ENCODE data around the gene CCPG1. TPM values are rescaled to one million over a fixed set of nuclear protein-coding genes. Genes with fewer than 3 reads are reported as not detected.

CCPG1 gene
- total RNA-seq, 1 donor from 2014 or later, result 44.5 TPM

DNA sequence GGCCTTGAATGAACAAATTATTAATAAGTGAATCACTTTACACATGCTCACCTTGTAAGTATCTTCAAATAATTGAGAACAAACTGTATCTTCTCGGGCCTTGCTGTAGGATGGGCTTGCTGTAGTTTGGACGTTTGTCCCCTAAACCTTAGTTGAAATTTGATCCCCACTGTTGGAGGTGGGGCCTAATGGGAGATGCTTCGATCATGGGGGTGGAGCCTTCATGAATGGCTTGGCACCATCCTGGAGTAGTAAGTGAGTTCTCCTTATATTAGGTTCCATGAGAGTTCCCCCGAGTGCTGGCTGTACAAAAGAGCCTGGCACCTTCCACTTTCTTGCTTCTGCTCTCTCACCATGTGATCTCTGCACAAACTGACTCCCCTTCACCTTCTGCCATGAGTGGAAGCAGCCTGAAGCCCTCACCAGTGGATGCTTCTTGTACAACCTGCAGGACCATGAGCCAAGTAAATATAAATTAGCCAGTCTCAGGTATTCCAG lies 59.8 kb downstream of the CCPG1 start:
- H3K4me3 ChIP-seq, result no peak overlapping the region
- no peaks in the 10 kb centered on the region for H3K27me3 ChIP-seq
- peaks cover 5% of the 10 kb centered on the region in 2 donors for H3K36me3 ChIP-seq
- intact Hi-C loops (cut with DNase I), result no loop called here
- H3K4me1 ChIP-seq, result peaks cover 5 to 11% of the 10 kb centered on the region in 2 donors
- no peak for DNase-seq (ENCODE audit: low spot score in 2 of 2)
- no peak for TF ChIP-seq CTCF (IDR thresholded peaks at IDR 0.05)
- no peaks in the 10 kb centered on the region for H3K9me3 ChIP-seq
- no peak overlapping the region for H3K27ac ChIP-seq

- no peak overlapping the region for H3K4me3 ChIP-seq
- intact Hi-C loops (cut with DNase I), result no loop called here
- H3K27ac ChIP-seq, result peak overlapping the region; percentile 65 to 73
- H3K9me3 ChIP-seq, result no peaks in the 10 kb centered on the region
- peak in 1 of 2 donors; percentile 64 for DNase-seq (ENCODE audit: low spot score in 2 of 2)
- peaks cover 0 to 8% of the 10 kb centered on the region in 2 donors for H3K36me3 ChIP-seq
- TF ChIP-seq CTCF (IDR thresholded peaks at IDR 0.05), result no peak
- no peaks in the 10 kb centered on the region for H3K27me3 ChIP-seq
- H3K4me1 ChIP-seq, result peaks cover 5 to 20% of the 10 kb centered on the region in 2 donors
These were observed 64.0 kb downstream of the CCPG1 start for GRCh38 chr15:55344206-55344605.

DNA sequence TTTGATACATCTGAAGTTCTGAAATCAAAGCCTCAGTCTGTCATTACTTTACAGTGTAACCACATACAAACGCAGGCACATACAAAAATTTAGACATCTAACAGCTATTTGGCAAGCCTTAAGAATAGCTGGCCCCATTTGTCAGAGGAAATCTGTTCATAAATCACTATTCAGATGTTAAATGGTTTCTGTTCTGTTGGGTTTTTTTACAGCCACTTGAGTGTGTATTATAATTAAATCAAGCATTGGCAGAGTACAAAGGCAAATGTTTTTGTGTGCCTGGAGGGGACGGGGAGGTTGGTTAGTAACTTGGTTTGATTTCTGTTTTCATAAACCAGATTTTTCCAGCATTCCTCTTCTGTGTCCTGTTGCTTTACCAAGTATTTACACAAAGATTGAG lies 65.0 kb downstream of the CCPG1 start:
- peak overlapping the region; percentile 65 to 73 for H3K27ac ChIP-seq
- H3K4me3 ChIP-seq, result no peak overlapping the region
- no peaks in the 10 kb centered on the region for H3K27me3 ChIP-seq
- peaks cover 5 to 24% of the 10 kb centered on the region in 2 donors for H3K4me1 ChIP-seq
- TF ChIP-seq CTCF (IDR thresholded peaks at IDR 0.05), result no peak
- no peaks in the 10 kb centered on the region for H3K9me3 ChIP-seq
- intact Hi-C loops (cut with DNase I), result no loop called here
- DNase-seq (ENCODE audit: low spot score in 2 of 2), result no peak
- H3K36me3 ChIP-seq, result peaks cover 0 to 4% of the 10 kb centered on the region in 2 donors

GRCh38 chr15:55337160-55337559 lies 71.0 kb downstream of the CCPG1 start:
- no peak for TF ChIP-seq CTCF (IDR thresholded peaks at IDR 0.05)
- Histone ChIP-seq H3K27me3 (no peaks in the 10 kb centered on the region), H3K4me3 (no peak overlapping the region), H3K9me3 (no peaks in the 10 kb centered on the region), H3K36me3 (peaks cover 0 to 19% of the 10 kb centered on the region in 2 donors), H3K4me1 (peaks cover 0 to 9% of the 10 kb centered on the region in 2 donors), H3K27ac (no peak overlapping the region)
- DNase-seq (ENCODE audit: low spot score in 2 of 2), result no peak
- intact Hi-C loops (cut with DNase I), result no loop called here

DNA sequence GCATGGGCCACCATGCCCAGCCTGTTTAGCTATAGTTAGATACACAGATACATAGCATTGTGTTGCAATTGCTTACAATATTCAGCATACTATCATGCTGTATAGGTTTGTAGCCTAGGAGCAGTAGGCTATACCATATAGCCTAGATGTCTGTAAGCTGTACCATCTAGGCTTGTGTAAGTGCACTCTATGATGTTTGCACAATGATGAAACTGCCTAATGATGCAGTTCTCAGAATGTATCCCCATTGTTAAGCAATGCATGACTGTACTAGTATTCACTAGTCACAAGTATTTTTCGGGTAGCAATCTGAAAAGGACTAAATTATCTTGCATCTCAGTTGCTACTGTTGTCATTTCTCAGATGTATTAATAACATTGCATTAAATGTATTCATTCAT lies 73.2 kb downstream of the CCPG1 start:
- no peak overlapping the region for H3K27ac ChIP-seq
- H3K27me3 ChIP-seq, result no peaks in the 10 kb centered on the region
- no peak overlapping the region for H3K4me3 ChIP-seq
- no peak for TF ChIP-seq CTCF (IDR thresholded peaks at IDR 0.05)
- no peaks in the 10 kb centered on the region for H3K9me3 ChIP-seq
- intact Hi-C loops (cut with DNase I), result no loop called here
- DNase-seq (ENCODE audit: low spot score in 2 of 2), result no peak
- peaks cover 8 to 32% of the 10 kb centered on the region in 2 donors for H3K36me3 ChIP-seq
- peaks cover 0 to 7% of the 10 kb centered on the region in 2 donors for H3K4me1 ChIP-seq

DNA sequence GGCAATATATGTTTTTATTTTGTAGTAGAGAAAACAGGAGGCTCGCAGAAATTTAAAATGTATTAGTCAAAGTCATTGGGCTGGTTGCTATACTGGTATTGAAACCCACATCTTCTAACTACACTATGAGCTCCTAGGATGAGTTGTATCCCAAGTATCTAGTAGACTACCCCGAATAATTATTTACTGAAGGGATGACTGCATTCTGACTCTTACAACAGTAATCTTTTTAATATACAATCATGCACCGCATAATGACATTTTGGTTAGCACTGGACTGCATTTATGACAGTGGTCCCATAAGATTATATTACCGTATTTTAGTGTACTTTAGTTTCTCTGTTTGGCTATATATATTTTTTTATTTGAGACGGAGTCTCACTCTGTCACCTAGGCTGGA lies 73.8 kb downstream of the CCPG1 start:
- no peak overlapping the region for H3K27ac ChIP-seq
- H3K36me3 ChIP-seq, result peaks cover 8 to 38% of the 10 kb centered on the region in 2 donors
- H3K27me3 ChIP-seq, result no peaks in the 10 kb centered on the region
- no peak overlapping the region for H3K4me3 ChIP-seq
- no peak for DNase-seq (ENCODE audit: low spot score in 2 of 2)
- intact Hi-C loops (cut with DNase I), result no loop called here
- no peak for TF ChIP-seq CTCF (IDR thresholded peaks at IDR 0.05)
- no peaks in the 10 kb centered on the region for H3K9me3 ChIP-seq
- peaks cover 0 to 4% of the 10 kb centered on the region in 2 donors for H3K4me1 ChIP-seq

Measured in ascending aorta (tissue), 2 donors.